IPS-15b (cell line): Measurements from ENCODE around the gene TLCD2.
A peak's percentile ranks its signal among the peaks of the same experiment; 100 is the strongest.
"Not testable (repeated sequence)": the region's sequence is repeated elsewhere in the genome, so short reads cannot be mapped to it uniquely, and the experiment has no call there.

ENCODE experiments used
- H3K27me3 ChIP-seq: one replicate; pipeline ENCODE4 v1.6.1; 2013; ENCODE audit warnings: low read length; ENCODE audit not compliant: control insufficient read depth, insufficient read depth
- H3K36me3 ChIP-seq: one replicate; pipeline ENCODE4 v1.6.1; 2013; ENCODE audit warnings: low read length; ENCODE audit not compliant: control insufficient read depth, insufficient read depth
- H3K4me1 ChIP-seq: one replicate; pipeline ENCODE4 v1.6.1; 2013; ENCODE audit warnings: mild to moderate bottlenecking, low read length; ENCODE audit not compliant: control insufficient read depth, insufficient read depth
- H3K4me3 ChIP-seq: one replicate; pipeline ENCODE4 v1.5.1; 2013; ENCODE audit warnings: low read depth, low read length
- H3K9ac ChIP-seq: one replicate; pipeline ENCODE4 v1.6.1; 2013; ENCODE audit warnings: low read depth, mild to moderate bottlenecking, low read length
- H3K9me3 ChIP-seq: one replicate; pipeline ENCODE4 v1.6.1; 2013; ENCODE audit warnings: mild to moderate bottlenecking, low read length; ENCODE audit not compliant: control insufficient read depth, insufficient read depth

The TLCD2 gene

DNA sequence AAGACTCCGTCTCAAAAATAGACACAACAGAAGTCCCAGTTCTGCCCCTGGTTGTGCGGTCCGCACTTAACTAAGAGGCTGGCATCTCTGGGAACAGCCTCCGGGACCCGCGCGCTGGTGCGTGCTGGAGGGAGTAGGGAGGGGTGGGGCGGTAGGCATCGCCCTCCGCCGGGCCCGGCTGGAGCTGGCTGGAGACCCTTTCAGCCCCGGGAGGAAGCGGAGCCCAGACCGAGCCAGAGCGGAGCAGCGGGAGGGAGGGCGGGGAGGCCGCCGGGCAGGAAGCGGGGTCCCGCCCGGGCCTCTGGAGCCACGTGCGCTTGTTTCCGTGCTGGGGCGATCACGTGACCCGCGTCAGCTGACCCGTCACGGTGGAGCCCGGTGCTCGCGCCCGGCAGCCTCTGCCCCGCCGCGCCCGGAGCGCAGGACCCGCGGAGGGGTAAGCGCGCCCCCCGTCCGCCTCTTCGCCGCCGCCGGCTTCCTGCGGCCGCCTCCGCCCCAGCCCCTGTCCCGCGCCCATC lies 14.2 kb upstream of the TLCD2 start, which contains the start of gene WDR81:
WDR81 (plus strand) TSS at position 354 of the 518 bp plus-strand sequence. CDS start 256 bp downstream, outside the sequence.
- H3K27me3 ChIP-seq = no peaks in the 10 kb centered on the region
- peaks cover 5% of the 10 kb centered on the region for H3K36me3 ChIP-seq
- no peaks in the 10 kb centered on the region for H3K4me1 ChIP-seq
- no peaks in the 10 kb centered on the region for H3K9me3 ChIP-seq
- peak within 1 kb of the TSS; percentile 55 for H3K4me3 ChIP-seq
- H3K9ac ChIP-seq = peak within 1 kb of the TSS; percentile 54

DNA sequence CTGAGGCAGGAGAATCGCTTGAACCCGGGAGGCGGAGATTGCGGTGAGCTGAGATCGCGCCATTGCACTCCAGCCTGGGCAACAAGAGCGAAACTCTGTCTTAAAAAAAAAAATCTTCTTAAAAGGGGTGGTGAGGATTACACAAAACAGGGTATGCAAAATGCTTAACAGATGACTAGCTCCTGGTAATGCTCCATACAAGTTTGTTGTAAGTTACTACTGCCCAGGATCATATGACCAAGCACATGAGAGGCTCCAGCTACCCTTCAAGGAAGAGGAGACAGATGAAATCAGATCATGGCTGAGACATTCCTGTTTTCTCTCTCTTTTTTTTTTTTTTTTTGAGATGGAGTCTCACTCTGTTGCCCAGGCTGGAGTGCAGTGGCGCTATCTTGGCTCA lies 11.8 kb upstream of the TLCD2 start:
- H3K4me1 ChIP-seq, H3K27me3 ChIP-seq, H3K36me3 ChIP-seq, H3K4me3 ChIP-seq, H3K9ac ChIP-seq, H3K9me3 ChIP-seq: not testable (repeated sequence)

DNA sequence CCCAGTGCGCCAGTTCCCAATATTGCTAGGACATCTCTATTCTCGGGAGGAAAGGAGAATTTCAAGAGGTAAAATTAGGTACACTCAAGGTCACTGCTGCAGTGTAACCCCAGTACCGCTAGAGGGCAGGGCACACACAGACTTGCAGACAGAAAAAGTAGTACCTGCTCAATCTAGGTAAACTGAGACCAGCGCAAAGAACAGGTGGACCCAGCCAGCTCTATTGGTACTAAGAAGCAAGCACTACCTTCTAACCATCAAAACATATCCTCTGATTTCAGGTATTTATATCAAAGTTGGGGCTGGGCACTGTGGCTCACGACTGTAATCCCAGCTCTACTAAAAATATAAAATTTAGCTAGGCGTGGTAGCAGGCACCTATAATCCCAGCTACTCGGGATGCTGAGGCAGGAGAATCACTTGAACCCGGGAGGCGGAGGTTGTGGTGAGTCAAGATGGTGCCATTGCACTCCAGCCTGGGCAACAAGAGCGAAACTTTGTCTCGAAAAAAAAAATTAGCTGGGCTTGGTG lies 10.7 kb upstream of the TLCD2 start:
- peaks cover 2% of the 10 kb centered on the region for H3K4me1 ChIP-seq
- H3K27me3 ChIP-seq = no peaks in the 10 kb centered on the region
- H3K36me3 ChIP-seq = no peaks in the 10 kb centered on the region
- H3K9ac ChIP-seq = no peak overlapping the region
- H3K9me3 ChIP-seq = no peaks in the 10 kb centered on the region
- H3K4me3 ChIP-seq = no peak overlapping the region

DNA sequence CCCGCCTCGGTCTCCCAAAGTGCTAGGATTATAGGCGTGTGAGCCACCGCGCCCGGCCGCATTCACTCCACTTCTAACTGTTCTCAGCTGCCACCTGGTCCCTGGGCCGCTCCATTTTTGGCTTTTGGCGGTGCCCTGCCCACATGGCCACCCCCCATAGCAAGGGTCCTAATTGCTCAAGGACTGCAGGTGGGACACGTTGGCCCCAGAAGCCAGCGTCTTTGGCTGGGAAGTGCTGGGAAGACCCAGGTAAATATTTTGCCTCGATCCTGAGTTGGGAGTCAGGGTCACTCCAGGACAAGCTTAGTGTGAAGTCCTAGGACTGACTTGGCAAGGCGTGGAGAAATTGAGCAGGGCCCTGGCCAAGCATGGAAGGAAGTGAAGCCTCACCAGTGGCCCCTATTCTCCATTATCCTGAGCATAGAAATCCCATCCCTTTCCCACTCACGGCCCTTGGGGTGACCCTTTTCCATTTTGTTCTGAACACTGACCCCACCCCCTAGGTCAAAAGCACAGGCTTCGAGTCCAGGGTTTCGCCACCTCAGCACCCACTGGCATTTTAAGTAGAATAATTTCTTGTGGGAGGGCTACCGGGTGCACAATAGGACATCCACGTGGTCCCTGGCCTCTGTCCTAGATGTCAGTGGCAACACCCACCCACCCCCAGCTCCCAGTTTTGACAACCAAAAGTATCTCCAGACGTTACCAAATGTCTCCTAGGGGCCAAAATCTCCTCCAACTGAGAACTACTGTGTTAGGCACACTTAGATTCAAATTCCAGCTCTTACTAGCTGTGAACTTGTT lies 8.4 kb upstream of the TLCD2 start:
- Histone ChIP-seq H3K9me3 (no peaks in the 10 kb centered on the region), H3K4me3 (no peak overlapping the region), H3K4me1 (peaks cover 4% of the 10 kb centered on the region), H3K9ac (no peak overlapping the region), H3K36me3 (no peaks in the 10 kb centered on the region), H3K27me3 (no peaks in the 10 kb centered on the region)

DNA sequence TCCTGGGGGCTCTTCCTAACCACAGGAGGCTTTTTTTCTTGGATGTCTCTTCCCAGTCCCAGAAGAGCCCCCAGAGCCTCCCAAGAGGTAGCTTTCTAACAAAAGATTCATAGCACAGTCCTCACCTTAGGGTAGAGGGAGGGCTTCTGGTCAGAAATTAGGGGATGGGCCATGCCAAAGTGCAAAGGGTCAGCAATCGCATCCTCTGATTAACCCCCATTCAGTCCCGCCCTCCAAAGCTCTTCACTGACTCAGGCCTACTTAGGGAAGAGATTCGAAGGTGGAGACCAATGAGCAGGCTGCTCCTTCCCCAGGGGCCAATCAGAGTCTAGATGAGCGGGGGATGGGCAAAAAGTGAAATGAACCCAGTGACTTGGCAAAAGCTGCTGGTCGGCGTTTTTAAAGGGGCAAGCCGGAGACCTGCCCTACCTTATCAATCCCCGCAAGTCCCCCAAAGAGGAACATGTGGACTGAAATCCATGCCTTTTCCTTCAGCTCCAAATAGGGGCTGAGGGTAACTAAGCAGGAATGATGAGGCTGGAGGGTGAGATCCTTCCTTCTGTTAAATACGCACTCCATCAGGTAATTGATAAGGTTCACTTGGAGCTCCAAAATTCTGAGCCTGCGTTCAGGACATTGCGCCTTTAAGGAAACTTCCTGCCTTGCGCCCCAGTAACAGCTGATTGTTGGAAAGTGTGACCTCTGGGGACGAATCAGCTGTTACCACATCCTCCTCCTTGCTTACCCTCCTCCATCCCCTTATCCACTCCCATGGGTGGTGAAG lies 6.9 kb upstream of the TLCD2 start:
- no peaks in the 10 kb centered on the region for H3K9me3 ChIP-seq
- H3K9ac ChIP-seq = peak overlapping the region; percentile 97
- no peaks in the 10 kb centered on the region for H3K27me3 ChIP-seq
- peaks cover 14% of the 10 kb centered on the region for H3K36me3 ChIP-seq
- peak overlapping the region; percentile 89 for H3K4me3 ChIP-seq
- H3K4me1 ChIP-seq = peaks cover 8% of the 10 kb centered on the region

DNA sequence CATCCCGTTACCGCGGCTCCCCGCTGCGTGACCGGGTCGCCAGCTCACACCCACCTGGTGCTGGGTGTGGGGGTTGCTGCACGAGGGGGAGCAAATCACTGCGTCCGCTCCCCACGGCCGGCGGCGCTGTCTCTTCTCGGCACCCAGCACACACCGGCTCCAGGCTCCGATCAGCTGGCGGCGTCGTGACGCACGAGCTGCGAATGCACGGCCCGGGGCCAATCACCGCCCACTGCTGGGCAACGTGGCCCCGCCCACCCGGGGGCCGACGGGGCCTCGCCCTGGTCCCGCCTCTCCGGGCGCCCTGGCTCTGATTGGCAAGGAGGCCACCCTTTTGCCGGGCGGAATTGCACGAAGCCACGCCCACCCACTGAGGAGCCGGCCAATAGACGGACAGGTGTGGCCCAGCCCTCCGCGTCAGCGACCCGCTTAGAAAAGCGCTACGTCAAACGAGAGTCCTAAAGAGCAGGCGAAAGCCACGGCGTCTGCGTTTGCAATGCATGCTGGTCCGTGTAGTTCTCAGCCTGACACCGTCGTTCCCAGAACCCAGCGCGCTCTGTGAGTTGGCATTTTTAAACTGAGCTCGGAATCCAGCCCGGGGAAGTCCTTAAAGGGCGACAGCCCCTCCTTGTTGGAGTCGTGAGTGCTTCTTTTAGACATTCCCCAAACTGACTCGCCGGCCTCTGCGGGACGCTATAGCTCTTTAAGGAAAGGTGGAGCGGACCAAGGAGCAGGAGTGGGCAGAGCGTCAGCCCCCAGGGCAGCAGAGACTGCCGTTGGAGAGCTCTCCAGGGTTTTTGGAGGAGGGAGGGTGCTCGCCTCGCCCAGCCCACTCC lies 6.1 kb upstream of the TLCD2 start:
- peak overlapping the region; percentile 97 for H3K9ac ChIP-seq
- peak overlapping the region; percentile 89 for H3K4me3 ChIP-seq
- no peaks in the 10 kb centered on the region for H3K27me3 ChIP-seq
- peaks cover 8% of the 10 kb centered on the region for H3K4me1 ChIP-seq
- H3K9me3 ChIP-seq = no peaks in the 10 kb centered on the region
- H3K36me3 ChIP-seq = peaks cover 16% of the 10 kb centered on the region

DNA sequence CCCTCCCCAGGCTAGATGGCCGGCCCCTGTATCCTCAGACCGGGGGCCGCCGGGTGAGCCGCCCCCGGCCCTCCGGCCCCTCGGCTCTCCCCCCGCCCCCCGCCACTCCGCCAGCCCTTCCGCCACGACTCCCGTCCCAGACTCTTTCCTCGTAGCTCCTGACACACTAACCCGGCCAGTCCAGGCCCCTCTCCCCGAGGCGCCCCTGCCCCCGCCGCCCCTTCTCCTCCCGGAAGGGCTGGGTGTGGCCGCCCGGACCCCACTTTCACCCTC lies 5.6 kb upstream of the TLCD2 start:
- Histone ChIP-seq H3K9ac (no peak overlapping the region), H3K36me3 (peaks cover 16% of the 10 kb centered on the region), H3K4me1 (peaks cover 8% of the 10 kb centered on the region)

DNA sequence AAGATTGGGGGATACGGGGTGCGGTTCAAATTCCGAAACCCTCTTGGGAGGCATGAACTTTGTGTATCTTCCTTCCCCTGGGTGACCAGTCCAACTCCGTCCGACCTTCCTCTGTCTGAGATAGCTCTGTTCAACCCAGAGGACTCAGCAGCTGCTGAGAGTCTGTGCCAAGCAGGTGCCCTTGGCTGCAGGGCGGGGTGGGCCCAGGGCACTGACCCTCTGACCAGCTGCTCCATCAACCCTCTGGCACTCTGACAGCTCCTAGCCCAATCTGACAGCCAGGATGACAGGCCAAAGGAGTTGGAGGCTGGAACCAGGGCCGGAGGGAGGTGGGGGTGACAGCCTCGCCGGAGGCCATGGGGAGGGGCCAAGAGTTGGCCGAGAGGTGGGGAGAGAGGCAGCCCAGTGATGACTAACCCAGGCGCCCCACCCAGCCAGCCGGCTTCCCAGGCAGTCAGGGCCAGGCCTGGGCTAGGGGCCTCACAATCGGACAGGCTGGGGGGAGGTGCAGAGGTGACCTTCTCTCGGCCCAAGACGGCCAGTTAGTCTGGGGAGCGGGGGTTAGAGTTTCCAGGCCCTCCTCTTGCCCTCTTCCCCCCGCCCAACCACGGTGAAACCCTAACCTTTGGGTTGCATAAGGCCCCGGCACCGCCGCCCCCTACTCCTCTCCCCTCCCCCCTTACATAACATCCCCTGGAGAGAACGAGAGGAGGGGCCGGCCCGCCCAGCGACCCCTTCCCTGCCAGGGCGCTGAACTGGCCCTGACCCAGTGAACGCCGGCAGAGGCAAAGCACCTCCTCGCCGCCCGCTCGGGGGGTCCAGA lies 5.0 kb upstream of the TLCD2 start:
- H3K27me3 ChIP-seq = no peaks in the 10 kb centered on the region
- peaks cover 16% of the 10 kb centered on the region for H3K36me3 ChIP-seq
- no peak overlapping the region for H3K9ac ChIP-seq

More for the DNA sequence above, 5.6 kb upstream of the TLCD2 start:
- no peaks in the 10 kb centered on the region for H3K27me3 ChIP-seq
- peak overlapping the region; percentile 84 for H3K4me3 ChIP-seq
- no peaks in the 10 kb centered on the region for H3K9me3 ChIP-seq

DNA sequence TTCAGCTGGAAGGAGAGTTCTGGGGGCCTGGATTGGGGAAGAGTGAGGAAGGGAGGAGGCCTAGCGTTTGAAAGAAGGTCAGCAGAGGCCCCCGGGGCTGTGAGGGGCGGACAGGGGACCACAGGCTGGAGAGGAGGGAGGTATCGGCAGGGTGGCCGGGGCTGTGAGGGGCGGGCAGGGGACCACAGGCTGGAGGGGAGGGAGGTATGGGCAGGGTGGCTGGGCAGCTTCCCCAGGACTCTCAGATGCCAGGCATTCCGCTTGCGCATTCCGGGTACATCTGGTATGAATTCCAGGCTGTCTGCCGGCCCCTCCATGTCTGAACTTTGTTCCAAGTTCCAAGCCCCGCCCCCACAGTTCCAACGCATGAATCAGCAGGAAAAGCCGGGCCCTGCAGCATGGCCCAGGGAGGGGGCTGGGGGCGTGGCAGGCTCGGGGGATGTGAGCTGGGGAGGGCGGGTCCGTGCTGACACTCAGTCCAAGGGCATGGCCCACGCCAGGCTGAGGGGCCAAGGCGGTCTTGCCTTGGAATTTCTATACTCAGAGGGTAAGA lies 4.3 kb upstream of the TLCD2 start:
- H3K36me3 ChIP-seq = peaks cover 16% of the 10 kb centered on the region
- peak overlapping the region; percentile 54 for H3K9ac ChIP-seq
- H3K27me3 ChIP-seq = no peaks in the 10 kb centered on the region
- H3K9me3 ChIP-seq = no peaks in the 10 kb centered on the region
- peaks cover 8% of the 10 kb centered on the region for H3K4me1 ChIP-seq
- H3K4me3 ChIP-seq = peak overlapping the region; percentile 84

More for the DNA sequence above, 5.0 kb upstream of the TLCD2 start:
- H3K4me1 ChIP-seq = peaks cover 8% of the 10 kb centered on the region
- no peaks in the 10 kb centered on the region for H3K9me3 ChIP-seq
- H3K4me3 ChIP-seq = peak overlapping the region; percentile 84

DNA sequence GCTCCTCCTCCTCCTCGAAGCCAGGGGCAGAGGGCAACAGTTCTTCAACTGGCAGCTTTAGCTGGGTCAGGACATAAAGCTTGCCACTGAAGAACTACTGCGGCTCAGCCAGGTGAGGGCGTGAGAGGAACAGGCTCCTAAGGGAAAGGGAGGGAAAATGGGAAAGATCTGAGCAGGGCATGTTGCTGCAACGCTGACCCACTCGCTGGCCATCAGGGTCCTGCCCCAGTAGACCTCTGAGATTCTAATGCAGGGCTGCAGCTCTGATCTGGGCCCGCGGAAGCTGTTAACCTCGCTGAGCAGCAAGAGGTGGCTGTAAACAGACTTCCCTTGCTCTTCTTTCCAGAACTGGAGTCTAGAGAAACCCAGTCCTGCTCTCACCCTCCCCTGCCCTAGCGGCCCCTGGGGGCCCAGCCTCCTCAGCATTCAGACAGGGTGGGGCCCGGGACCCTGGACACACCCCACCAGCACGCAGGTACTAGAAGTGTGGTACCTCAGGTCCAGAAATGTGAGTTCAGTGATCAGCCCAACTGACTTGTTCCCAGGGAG lies 3.8 kb upstream of the TLCD2 start:
- Histone ChIP-seq H3K27me3 (no peaks in the 10 kb centered on the region), H3K9me3 (no peaks in the 10 kb centered on the region), H3K4me3 (peak overlapping the region; percentile 84), H3K4me1 (peaks cover 8% of the 10 kb centered on the region), H3K36me3 (peaks cover 16% of the 10 kb centered on the region), H3K9ac (peak overlapping the region; percentile 54)
